22Rv1 (cell line): ENCODE data around the gene PSMF1.

Experiments used
- H3K27ac ChIP-seq: fragments of 450-650 bp; 2 replicates; pipeline ENCODE4 v1.5.1; 2017
- ZFX ChIP-seq: fragments of 450-650 bp; IDR thresholded peaks from 2 replicates; pipeline ENCODE4 v1.6.1; 2017; ENCODE audit warnings: antibody characterized with exemption, borderline replicate concordance
- TF ChIP-seq, protein P1 (sequence below): fragments of 450-650 bp; IDR thresholded peaks from 2 replicates; pipeline ENCODE4 v1.5.1; 2017; ENCODE audit warnings: mild to moderate bottlenecking

PSMF1 gene

DNA sequence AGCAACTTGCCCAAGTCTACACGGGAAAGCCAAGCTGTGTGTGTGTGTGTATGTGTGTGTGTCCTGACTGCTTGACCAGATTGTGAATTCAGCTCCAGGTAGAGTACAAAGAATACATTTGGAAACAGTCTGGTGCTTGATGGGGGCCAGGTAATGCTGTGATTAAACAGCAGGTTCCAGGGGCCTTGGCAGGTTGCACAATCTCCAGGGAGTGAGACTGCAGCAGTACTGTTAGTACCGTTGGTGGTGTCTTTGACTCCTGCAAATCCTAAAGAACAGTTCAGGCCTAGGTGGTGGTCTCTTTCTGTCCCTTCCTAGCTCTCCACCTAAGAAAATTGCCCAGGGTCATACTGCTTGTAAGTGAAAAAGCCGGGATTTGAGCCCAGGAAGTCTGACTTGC lies 11.2 kb upstream of the PSMF1 start:
- no peak for TF ChIP-seq ZFX

DNA sequence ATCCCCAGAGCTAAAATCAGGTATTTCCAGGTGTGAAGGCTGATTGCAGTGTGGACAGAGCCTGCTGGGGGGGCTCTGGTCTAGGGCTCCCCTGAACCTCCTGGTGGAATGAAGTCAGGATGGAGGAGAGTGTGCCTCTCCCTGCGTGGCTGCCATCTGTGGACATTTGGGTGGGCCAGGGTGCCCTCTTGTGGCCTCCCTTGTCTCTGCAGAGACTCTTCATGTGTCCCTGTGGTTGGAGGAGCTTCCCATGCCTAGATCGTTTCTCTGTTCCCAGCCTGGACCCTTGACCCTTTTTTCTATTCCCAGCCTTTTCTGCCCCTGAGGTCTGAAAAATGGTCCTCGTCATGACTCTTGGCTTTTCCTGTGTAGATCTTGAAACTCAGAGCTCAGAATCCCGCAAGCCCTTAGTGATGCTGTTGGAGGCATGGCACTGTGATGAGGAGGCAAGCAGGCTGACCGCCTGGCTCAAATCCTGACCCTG lies 9.9 kb upstream of the PSMF1 start:
- TF ChIP-seq, protein P1, sequence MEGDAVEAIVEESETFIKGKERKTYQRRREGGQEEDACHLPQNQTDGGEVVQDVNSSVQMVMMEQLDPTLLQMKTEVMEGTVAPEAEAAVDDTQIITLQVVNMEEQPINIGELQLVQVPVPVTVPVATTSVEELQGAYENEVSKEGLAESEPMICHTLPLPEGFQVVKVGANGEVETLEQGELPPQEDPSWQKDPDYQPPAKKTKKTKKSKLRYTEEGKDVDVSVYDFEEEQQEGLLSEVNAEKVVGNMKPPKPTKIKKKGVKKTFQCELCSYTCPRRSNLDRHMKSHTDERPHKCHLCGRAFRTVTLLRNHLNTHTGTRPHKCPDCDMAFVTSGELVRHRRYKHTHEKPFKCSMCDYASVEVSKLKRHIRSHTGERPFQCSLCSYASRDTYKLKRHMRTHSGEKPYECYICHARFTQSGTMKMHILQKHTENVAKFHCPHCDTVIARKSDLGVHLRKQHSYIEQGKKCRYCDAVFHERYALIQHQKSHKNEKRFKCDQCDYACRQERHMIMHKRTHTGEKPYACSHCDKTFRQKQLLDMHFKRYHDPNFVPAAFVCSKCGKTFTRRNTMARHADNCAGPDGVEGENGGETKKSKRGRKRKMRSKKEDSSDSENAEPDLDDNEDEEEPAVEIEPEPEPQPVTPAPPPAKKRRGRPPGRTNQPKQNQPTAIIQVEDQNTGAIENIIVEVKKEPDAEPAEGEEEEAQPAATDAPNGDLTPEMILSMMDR: peak; percentile 84
- TF ChIP-seq ZFX: no peak
- no peak overlapping the region for H3K27ac ChIP-seq

More for the DNA sequence above, 11.2 kb upstream of the PSMF1 start:
- H3K27ac ChIP-seq: no peak overlapping the region

DNA sequence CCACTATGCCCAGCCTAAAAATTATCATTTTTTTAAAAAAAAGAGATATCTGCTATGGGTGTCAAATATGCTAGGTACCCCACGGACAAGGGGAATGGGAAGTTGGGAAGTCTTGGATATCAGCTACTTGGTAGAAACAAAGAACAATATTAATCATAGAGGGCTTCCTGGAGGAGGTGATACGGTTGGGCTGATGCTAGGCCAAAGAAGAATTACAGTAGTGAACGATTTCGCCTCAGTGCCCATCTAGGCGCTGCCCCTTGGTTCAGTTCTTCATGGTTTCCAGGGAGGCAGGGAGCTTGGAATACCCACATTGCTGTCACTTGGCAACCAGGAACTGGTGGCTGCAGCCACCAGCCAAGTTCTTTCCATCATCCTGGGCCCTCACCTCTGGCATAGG lies 5.5 kb upstream of the PSMF1 start:
- no peak overlapping the region for H3K27ac ChIP-seq
- TF ChIP-seq, protein P1: no peak
- TF ChIP-seq ZFX: no peak

DNA sequence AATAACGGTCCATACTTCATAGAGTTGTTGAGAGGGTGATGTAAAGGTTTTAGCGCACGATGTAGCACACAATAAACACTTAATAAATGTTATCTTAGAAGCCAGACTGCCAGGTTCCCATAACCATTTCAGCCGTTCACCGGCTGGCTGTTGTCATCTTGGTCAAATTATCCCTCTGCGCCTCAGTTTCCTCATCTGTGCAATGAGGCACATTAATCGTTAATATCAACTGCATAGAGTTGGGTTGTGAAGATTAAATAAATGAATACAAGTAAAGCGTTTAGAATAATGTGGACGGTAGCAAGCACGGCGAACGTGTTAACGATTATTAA lies 432 bp upstream of the PSMF1 start:
- H3K27ac ChIP-seq: peak overlapping the region; percentile 71
- TF ChIP-seq, protein P1: no peak
- no peak for TF ChIP-seq ZFX

DNA sequence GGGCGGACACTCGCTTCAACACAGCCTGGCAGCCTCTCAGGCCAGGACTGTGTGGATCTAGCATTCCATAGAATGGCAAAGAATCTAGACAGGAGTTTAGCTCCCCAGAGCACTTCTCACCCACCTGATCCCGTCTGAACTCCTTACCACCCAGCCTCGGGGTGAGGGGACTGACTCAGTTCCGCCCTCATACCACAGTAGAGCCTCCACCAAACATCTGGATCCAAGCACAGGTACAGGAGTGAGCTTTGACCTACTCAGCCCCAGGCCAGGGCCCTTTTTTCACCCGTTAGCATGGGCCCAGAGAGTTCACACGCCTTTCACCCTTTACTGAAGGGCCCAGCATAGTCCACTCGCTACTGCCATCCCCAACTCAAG lies 715 bp downstream of the PSMF1 start:
- peak overlapping the region; percentile 71 for H3K27ac ChIP-seq

DNA sequence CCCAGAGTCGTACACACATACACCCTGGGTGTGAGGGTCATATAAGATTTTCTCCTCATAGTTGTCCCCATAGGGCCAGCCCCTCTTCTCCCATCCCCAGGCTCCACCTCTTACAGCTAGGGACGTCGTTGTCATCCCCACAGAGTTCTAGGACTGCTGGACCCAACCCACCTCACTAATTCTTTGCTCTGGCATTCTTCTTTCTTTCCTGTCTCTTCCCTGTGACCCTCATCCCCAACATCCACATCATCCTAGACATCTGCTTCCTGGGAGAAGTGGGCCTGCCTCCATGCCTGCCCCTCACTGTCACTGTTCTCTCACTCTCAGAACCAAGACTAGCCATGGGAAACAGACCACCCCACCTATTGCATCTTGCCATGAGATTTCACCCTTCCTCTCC lies 1.1 kb downstream of the PSMF1 start:
- TF ChIP-seq ZFX: no peak
- TF ChIP-seq, protein P1: no peak
- H3K27ac ChIP-seq: peak overlapping the region; percentile 71; the same call in 1 of the 2 replicates

More for the DNA sequence above, 715 bp downstream of the PSMF1 start:
- no peak for TF ChIP-seq ZFX
- TF ChIP-seq, protein P1: no peak

DNA sequence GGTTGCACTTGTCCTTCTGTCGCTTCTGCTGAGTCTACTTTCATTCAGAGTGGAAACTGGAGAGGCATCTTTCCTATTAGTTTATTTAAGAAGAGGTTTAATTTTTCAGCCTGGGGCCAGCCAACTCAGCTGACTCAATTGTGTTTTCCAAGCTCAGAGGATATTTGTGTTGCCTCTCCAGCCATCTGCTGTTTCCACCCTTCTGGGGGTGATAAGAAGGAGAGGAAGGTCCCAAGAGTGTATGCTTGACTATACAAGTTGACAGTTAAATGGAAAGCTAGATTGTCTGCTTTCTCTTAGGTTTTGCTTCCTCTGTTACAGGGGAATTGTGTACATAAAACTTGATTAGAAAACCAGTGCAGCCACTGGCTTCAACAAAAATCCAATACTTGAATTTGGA lies 3.0 kb downstream of the PSMF1 start:
- TF ChIP-seq ZFX: no peak
- TF ChIP-seq, protein P1: no peak
- peak overlapping the region; percentile 61 for H3K27ac ChIP-seq
